Activated CD4-positive, alpha-beta T cell treated with anti-CD3 and anti-CD28 coated beads, Interleukin-10, Interleukin-2, amounts not matched to agents 100 ng/mL and 50 ng/mL, durations not matched to agents 16 hours and 8 hours (primary cell): ENCODE results near the gene MRPL27.

Experiments
- DNase-seq: peaks from one replicate; pipeline ENCODE4 v3.0.0-alpha.2; 2020

The MRPL27 gene

DNA sequence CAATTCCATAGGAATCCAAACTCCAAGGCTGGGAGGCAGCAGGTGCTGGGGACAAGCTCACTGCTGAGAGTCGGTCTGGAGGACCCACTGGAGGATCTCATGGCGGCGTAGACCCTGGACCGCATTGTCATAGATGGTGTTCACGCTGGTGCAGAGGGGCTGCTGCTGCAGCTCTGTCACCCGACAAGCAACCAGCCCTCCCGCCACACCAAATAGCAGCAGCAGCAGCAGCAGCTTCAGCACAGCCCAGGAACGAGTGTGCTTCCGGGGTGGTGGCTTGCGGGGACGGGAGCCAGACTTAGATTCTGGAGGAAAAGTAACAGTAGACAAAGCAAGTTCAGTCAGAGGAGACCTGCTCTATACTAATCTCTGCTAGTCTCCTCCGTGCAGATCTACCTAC is 9.9 kb upstream of the MRPL27 start:
- DNase-seq = no peak

GRCh38 chr17:50381920-50382319 is 8.9 kb upstream of the MRPL27 start:
- no peak for DNase-seq

DNA sequence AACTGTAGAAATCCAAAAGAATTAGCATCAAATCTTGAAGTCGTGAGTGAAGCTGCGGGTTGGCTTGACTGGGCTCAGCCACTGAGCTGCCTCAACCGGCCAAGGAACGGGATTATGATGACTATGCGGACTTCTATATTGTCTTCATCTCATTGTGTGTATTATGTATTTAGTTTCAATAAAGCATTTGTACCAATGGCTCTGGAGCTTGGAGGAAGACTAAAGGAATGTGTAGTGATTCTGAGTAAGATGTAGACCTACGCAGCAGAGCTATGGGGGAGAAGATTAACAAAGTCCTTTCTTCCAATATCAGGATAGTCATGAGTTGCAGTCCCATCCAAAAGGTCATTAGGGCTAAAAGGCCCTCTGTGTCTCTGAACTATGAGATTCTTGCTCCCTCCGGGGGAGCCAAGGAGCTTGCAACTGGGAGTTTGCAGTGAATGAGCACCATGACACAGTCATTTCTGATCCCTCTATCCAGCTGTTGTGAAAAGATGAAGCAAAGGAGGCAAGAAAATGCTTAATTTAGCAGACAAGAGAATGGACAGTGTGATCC is 8.4 kb upstream of the MRPL27 start:
- DNase-seq = no peak

GRCh38 chr17:50380369-50381259 is 7.6 kb upstream of the MRPL27 start:
- DNase-seq = no peak

- DNase-seq = no peak
Observed at GRCh38 chr17:50379351-50380132, 6.6 kb upstream of the MRPL27 start.

DNA sequence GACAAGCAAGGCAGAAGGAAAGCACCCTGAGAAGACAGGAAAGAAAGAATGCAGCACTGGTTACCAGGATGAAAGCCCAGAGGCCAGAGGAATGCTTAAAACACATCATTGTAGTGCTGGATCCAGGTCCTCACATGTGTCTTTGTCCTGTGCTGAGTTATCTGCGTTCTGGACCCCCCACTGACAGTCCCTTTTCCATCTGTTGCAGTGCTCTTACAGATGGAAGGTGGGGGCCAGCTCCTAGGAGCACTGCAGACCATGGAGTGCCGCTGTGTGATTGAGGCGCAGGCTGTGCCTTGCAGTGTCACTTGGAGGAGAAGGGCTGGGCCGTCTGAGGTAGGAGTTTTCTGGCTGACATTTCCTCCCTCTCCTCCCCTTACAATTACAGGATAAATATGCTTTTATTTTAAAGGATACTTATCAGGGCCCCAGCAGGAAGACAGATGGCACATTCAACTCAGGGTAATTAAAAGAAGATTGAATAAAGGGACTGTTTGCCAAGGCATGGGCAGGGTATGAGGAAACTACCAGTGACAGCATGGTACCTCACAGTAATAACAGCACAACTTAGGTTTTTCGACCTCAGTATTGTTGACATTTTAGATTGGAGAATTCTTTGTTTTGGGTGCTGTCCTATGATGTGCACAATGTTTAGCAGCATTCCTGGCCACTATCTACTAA is 3.0 kb upstream of the MRPL27 start:
- no peak for DNase-seq

- no peak for DNase-seq
Observed at GRCh38 chr17:50373705-50374104, 721 bp upstream of the MRPL27 start.

DNA sequence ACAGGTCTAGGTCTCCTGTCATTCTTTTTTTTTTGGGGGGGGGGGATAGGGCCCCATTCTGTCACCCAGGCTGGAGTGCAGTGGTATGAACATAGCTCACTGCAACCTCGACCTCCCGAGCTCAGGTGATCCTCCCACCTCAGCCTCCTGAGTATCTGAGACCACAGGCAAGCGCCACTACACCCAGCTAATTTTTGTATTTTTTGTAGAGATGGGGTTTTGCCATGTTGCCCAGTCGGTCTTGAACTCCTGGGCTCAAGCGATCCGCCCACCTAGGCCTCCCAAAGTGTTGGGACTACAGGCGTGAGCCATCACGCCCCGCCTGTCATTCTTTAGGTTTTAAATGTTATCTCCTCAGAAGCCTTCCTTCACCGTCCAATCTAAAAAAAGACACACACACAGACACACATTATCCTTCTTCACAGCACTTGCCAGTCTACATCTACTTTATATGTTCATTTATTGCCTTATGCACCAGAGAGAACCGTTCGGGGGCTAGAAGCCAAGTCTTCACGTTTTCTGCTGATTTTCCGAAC is 694 bp downstream of the MRPL27 start:
- no peak for DNase-seq

DNA sequence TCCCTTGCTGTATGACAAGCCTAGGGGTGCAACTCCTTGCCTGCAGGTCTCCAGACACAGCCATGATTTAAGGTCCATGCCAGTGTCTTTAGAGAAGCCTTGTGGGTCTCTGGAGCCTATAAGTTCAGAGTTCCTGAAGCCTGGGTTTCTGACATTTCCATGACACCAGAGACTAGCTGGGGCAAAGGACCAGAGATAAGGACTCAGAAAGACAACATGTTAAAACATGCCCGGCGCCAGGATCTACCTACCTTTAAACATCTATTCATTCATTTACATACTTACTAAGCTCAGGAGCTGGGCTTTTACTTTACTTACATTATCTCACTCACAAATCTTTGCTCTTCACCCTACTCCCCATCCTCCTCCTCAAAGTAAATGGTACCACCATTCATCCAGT is 1.5 kb downstream of the MRPL27 start:
- no peak for DNase-seq

- DNase-seq = no peak
Observed at GRCh38 chr17:50370052-50370451, 2.9 kb downstream of the MRPL27 start.

DNA sequence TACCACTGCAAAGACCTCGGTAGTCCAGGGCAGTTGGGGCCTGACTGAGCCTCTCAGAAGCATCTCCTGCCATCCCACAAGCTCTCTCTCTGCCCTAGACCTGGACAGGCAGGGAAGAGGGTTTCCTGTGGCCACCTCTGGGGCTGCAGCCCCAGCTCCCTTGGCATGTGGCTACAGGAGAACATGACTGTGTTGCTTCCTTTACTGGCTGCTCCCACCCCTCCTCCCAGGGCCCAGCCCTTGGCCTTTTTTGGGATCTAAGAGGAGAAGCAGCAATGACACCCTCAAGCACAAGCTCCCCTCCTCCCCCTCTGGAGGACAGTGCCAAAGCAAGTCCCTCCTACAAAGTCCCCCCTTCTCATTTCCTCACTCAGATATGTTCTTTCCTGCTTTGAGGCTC is 5.6 kb downstream of the MRPL27 start:
- DNase-seq = no peak

DNA sequence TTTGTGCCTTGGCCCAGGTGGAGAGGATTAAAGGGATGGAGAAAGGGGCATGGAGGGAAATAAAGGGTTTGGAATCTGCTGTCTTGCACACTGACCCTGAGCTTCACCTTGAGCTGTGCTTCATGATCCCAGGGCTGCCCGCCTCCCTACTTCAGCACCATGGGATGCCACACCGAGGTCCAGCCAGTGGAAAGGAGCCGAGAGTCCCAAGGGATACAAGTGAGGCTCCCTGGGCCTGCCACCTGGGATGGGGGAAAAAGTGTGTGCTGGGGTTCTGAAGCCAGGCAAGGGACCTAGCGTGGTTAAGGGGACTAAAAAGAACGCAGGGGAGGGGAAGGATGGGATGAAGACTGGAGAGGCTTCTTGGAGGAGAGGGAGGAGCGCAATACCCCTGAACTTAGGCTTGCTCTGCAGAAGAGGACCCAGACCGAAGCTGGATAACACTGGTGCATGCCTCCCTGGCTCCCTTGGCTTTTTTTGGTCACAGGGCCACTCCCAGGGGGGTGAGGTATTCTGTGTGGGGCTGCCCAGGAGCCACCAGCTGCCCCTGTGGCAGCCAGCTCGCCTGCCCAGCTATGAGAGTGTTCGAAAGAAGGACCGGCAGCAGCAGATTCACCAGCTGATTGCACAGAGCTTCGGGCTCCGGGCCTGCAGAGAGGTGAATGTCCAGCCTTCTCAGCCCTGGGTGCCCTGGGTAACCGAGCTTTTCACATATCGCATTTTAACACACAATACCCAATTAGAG is 7.2 kb downstream of the MRPL27 start:
- no peak for DNase-seq

DNA sequence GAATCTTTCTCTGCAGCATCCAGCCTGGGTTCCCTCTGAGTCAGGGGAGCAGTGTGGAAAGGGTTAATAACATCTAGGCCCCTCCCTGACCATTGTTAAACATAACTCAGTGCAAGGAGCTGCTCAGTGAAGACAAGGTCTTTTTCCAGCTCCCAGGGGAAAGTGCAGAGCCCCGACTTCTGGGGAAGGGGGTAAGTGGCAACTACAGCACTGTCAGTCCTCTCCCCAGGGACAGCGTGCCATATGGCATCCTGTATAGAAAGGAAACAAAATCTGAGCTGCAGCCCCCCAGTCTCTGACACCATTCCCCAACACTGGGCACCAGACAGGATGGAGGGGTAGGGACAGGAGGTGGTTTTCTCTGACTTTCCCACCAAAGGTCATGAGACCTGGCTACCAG is 7.8 kb downstream of the MRPL27 start:
- DNase-seq = no peak

DNA sequence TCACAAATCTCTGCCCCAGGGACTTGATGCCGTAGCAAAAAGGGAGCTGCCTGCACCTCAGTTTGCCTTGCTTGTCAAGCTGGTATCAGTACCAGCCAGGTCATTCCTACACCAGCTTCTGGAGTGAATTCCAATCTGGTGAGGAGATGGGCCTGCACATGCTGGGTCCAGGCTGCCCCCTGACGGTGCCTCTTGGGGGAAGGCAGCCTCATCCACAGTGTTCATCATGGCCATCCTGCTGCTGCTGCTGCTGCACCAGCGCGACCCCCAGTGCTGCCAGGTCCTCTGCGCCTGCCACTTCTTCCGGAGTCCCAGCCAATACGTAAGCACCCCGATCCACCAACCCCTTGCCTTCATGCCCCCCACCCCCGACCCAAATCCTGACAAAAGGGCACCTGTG is 8.3 kb downstream of the MRPL27 start:
- no peak for DNase-seq

- no peak for DNase-seq
Observed at GRCh38 chr17:50364061-50364458, 8.9 kb downstream of the MRPL27 start.

DNA sequence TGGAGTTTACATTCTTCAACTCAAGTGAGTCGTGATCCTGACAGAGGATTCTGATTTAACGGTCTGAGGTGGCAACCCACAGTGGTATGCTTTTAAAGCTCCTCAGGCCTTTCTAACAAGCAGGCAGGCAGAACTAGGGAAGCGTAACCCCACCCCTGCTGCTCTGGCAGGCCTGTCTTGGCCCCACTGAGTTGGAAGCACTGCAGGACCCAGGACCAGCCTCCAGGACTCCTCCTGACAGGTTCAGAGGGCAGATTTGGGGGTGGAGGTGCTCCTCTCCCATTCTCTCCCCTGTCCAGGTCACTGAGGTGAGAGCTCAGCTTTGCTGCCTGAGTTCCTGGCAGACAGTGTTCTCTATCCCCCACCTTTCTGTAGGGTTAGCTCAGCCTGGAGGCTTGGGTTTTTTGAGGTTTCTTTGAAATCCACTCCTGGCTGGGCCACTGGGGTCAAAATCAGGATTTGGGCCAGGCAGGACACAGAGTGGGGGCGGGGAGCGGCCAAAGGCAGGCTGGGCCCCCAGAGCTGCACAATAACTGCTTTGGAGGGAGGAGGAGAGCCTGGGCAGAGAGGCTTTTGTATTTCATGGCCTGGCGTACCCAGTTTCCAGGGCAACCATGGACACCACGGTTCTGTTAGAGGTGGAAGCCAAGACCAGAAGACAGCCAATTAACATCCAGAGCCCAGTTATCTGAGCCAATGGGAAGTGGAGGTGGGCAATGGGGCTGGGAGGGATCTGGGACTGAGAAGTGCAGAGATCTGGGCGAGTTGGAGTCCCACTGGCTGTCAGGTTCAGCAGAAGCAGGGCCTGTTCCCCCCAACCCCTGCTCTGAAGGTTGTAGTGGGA is 9.5 kb downstream of the MRPL27 start:
- no peak for DNase-seq

DNA sequence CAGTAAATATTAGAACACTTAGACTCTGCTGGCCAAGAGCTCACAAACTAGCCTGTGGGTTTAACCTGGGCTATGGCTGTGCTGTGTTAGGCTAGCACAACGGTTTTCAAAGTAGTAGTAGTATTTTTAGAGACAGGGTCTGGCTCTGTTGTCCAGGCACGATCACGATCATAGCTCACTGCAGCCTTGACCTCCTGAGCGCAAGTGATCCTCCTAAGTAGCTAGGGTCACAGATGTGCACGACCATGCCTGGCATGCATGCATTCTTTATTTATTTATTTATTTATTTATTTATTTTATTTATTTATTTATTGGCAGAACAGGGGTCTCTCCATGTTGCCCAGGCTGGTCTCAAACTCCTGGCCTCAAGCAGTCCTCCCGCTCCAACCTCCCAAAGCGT is 10.3 kb downstream of the MRPL27 start:
- no peak for DNase-seq

DNA sequence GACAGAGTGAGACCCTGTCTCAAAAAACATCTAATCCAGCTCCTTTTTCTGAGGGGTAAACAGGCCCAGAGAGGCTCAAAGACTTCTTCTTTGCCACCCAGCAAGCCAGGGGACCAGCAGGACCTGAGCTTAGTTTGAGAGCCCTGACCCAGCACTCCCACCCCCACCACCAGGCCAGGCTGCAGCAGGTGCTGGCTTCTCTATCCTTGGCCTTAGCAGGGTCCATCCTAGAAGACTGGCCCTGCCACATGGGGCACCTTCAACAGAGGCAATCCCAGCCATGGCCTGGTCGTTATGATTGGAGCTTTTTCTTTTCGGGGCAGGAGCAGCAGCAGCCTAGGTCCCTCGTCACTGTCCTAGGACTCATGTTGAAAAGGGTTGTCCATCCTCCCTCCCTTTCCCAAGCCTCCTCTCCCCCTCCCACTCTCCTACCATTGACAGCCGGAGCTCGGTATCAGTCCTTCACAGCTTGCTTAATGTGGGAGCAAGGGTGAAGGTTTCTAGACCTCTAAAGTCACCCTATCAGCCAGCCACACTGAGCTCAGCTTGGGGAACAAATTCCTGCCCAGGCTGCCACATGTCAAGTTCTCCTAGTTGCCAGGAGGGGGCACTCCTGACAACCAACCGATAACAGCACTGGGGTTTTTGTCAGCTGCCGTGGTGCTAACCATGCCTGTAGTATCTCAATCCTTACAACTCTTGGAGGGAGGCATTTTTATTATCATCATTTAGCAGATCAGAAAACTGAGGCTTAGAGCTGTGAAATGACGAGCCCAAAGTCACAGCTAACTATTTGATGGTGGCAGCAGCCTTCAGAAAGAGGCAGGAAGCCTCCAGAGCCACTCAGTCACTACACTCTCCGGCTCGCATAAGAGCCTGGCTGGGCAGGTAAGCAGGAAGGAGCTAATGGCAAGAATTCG is 11.2 kb downstream of the MRPL27 start:
- peak; percentile 75 for DNase-seq

GRCh38 chr17:50360486-50361115 is 12.4 kb downstream of the MRPL27 start:
- DNase-seq = no peak

- no peak for DNase-seq
Observed at GRCh38 chr17:50359998-50360461, 13.0 kb downstream of the MRPL27 start.
